GM18511 (cell line): ENCODE measurements around the gene GOLT1A.

Source experiments
- ATAC-seq: cut with Tn5 transposase; IDR thresholded peaks from one replicate; pipeline ENCODE4 v1.9.1; 2021; ENCODE audit warnings: mild to moderate bottlenecking, moderate library complexity; ENCODE audit not compliant: unreplicated experiment

GOLT1A gene

GRCh38 chr1:204221271-204221670 is 7.5 kb upstream of the GOLT1A start:
- no peak for ATAC-seq

GRCh38 chr1:204219971-204220616 is 6.3 kb upstream of the GOLT1A start:
- no peak for ATAC-seq

GRCh38 chr1:204218552-204218951 is 4.8 kb upstream of the GOLT1A start:
- ATAC-seq = no peak

- no peak for ATAC-seq
Observed at GRCh38 chr1:204217648-204218000, 3.8 kb upstream of the GOLT1A start.

GRCh38 chr1:204216880-204217647 is 3.3 kb upstream of the GOLT1A start:
- ATAC-seq = no peak

GRCh38 chr1:204216236-204216635 is 2.4 kb upstream of the GOLT1A start:
- ATAC-seq = no peak

- no peak for ATAC-seq
Observed at GRCh38 chr1:204212715-204213114, 1.1 kb downstream of the GOLT1A start.

GRCh38 chr1:204211046-204211445 is 2.7 kb downstream of the GOLT1A start:
- ATAC-seq = no peak

- ATAC-seq = peak; percentile 67
Observed at GRCh38 chr1:204207136-204207616, 6.6 kb downstream of the GOLT1A start.

- no peak for ATAC-seq
Observed at GRCh38 chr1:204206121-204206520, 7.7 kb downstream of the GOLT1A start.

- ATAC-seq = no peak
Observed at GRCh38 chr1:204205486-204205885, 8.3 kb downstream of the GOLT1A start.

- ATAC-seq = no peak
Observed at GRCh38 chr1:204204944-204205343, 8.8 kb downstream of the GOLT1A start.

GRCh38 chr1:204203206-204203767 is 10.5 kb downstream of the GOLT1A start:
- ATAC-seq = no peak

GRCh38 chr1:204202481-204202880 is 11.3 kb downstream of the GOLT1A start:
- ATAC-seq = no peak

GRCh38 chr1:204201348-204202040 is 12.3 kb downstream of the GOLT1A start:
- ATAC-seq = no peak

GRCh38 chr1:204199579-204199978 is 14.2 kb downstream of the GOLT1A start:
- no peak for ATAC-seq

GRCh38 chr1:204198348-204199340 is 15.1 kb downstream of the GOLT1A start:
- no peak for ATAC-seq

GRCh38 chr1:204197068-204197467 is 16.7 kb downstream of the GOLT1A start:
- no peak for ATAC-seq

- ATAC-seq = no peak
Observed at GRCh38 chr1:204196068-204196795, 17.6 kb downstream of the GOLT1A start, which contains the start of gene KISS1. Gene KISS1, minus strand, starts transcription at chr1:204196491. Its CDS starts 3,615 bp downstream, at chr1:204192876.
